Cardiac septum (tissue), 1 donor: ENCODE measurements around the gene SLC49A3. TPM values are rescaled to one million over a fixed set of nuclear protein-coding genes. Genes with fewer than 3 reads are reported as not detected.

Experiments
- DNase-seq: peaks from one replicate; pipeline ENCODE4 v3.0.0-alpha.2; 2020; ENCODE audit warnings: low spot score
- intact Hi-C: fragments of 100-400 bp; cut with DNase I; formaldehyde crosslinking; loops from one replicate; pipeline ENCODE4 v1.14.0; 2022
- total RNA-seq: library from RNA; stranded (reverse); fragmentation: NEBNext Ultra II Directional; extraction: Animal tissue kit (Norgen Biotek cat#: 25700); gene quantifications from one replicate; pipeline ENCODE4 v1.2.1, GENCODE V29; 2021
- donor health status: DM: no; HTN: no; CAD: no.

SLC49A3 gene
- total RNA-seq, 1 donor from 2014 or later, result 12.1 TPM

- DNase-seq, result no peak
- intact Hi-C loops, result no loop called here
Observed at GRCh38 chr4:658681-659667, 30.0 kb downstream of the SLC49A3 start.

- intact Hi-C loops, result no loop called here
- no peak for DNase-seq
Observed at GRCh38 chr4:657834-658667, 30.9 kb downstream of the SLC49A3 start.

- no peak for DNase-seq
- intact Hi-C loops, result no loop called here
Observed at GRCh38 chr4:657338-657833, 31.6 kb downstream of the SLC49A3 start.

GRCh38 chr4:656436-657337 is 32.3 kb downstream of the SLC49A3 start:
- no peak for DNase-seq
- intact Hi-C loops, result no loop called here

- intact Hi-C loops, result no loop called here
- no peak for DNase-seq
Observed at GRCh38 chr4:655464-656151, 33.3 kb downstream of the SLC49A3 start.

GRCh38 chr4:654871-655463 is 34.0 kb downstream of the SLC49A3 start:
- intact Hi-C loops, result no loop called here
- DNase-seq, result no peak

GRCh38 chr4:654503-654845 is 34.5 kb downstream of the SLC49A3 start:
- no peak for DNase-seq
- intact Hi-C loops, result no loop called here

- no peak for DNase-seq
- intact Hi-C loops, result no loop called here
Observed at GRCh38 chr4:653831-654502, 35.0 kb downstream of the SLC49A3 start.

- intact Hi-C loops, result no loop called here
- DNase-seq, result no peak
Observed at GRCh38 chr4:653080-653821, 35.7 kb downstream of the SLC49A3 start.

GRCh38 chr4:651884-652642 is 36.9 kb downstream of the SLC49A3 start:
- DNase-seq, result no peak

GRCh38 chr4:650951-651883 is 37.7 kb downstream of the SLC49A3 start:
- no peak for DNase-seq
- intact Hi-C loops, result no loop called here

More at GRCh38 chr4:651884-652642, 36.9 kb downstream of the SLC49A3 start:
- intact Hi-C loops, result no loop called here

GRCh38 chr4:650461-650860 is 38.5 kb downstream of the SLC49A3 start:
- intact Hi-C loops, result no loop called here
- no peak for DNase-seq

- intact Hi-C loops, result no loop called here
- DNase-seq, result no peak
Observed at GRCh38 chr4:649751-650310, 39.1 kb downstream of the SLC49A3 start.

- DNase-seq, result no peak
Observed at GRCh38 chr4:649293-649625, 39.7 kb downstream of the SLC49A3 start.

GRCh38 chr4:648579-649292 is 40.2 kb downstream of the SLC49A3 start:
- intact Hi-C loops, result no loop called here
- DNase-seq, result no peak

More at GRCh38 chr4:649293-649625, 39.7 kb downstream of the SLC49A3 start:
- intact Hi-C loops, result no loop called here
